ENCODE measurements around the gene DCLRE1A. TPM values are rescaled to one million over a fixed set of nuclear protein-coding genes. Genes with fewer than 3 reads are reported as not detected.

The DCLRE1A gene
- total and polyA plus RNA-seq, 2 of the 13 experiments (the other 11 are each of a cell fraction or from before 2014, with no cell fraction given), result 6.2 to 19.6 TPM

DNA sequence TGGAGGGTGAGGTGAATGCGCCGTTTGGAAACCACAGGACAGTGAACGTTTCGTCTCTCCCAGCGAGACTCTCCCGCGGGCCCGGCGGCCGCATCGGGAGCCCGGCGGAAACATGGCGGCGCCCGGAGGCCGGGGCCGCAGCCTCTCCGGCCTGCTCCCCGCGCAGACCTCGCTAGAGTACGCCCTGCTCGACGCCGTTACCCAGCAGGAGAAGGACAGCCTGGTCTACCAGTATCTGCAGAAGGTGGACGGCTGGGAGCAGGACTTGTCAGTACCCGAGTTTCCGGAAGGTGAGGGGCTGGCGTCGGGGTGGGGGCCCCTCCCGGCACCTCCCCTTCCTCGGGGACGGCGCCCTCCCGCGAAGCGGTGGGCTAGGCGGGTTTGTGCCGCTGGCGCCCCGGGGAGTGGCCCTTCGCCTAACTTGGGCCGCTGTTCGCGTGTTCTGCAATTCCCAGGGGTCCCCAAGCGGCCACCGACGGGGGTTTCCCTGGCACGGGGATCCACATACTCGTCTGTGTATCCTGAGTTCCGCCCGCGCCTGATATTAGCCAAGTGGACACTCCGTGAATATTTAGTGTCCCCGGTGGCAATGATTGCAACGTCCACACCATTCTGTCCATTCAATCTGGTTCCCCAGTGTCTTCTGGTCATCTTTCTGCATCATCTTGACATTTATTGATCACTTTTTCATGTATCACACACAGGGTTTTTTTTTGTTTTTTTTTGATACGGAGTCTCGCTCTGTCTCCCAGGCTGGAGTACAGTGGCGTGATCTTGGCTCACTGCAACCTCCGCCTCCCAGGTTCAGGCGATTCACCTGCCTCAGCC is 1.1 kb upstream of the DCLRE1A start (continued):
- TF ChIP-seq, protein P1, sequence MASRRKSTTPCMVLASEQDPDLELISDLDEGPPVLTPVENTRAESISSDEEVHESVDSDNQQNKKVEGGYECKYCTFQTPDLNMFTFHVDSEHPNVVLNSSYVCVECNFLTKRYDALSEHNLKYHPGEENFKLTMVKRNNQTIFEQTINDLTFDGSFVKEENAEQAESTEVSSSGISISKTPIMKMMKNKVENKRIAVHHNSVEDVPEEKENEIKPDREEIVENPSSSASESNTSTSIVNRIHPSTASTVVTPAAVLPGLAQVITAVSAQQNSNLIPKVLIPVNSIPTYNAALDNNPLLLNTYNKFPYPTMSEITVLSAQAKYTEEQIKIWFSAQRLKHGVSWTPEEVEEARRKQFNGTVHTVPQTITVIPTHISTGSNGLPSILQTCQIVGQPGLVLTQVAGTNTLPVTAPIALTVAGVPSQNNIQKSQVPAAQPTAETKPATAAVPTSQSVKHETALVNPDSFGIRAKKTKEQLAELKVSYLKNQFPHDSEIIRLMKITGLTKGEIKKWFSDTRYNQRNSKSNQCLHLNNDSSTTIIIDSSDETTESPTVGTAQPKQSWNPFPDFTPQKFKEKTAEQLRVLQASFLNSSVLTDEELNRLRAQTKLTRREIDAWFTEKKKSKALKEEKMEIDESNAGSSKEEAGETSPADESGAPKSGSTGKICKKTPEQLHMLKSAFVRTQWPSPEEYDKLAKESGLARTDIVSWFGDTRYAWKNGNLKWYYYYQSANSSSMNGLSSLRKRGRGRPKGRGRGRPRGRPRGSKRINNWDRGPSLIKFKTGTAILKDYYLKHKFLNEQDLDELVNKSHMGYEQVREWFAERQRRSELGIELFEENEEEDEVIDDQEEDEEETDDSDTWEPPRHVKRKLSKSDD (CRISPR knock-in tag; IDR thresholded peaks at IDR 0.05; ENCODE audit: low read depth), result 0 out of 2 replicates have a peak, but pooled peaks have one; percentile 29
- TF ChIP-seq, protein P2, sequence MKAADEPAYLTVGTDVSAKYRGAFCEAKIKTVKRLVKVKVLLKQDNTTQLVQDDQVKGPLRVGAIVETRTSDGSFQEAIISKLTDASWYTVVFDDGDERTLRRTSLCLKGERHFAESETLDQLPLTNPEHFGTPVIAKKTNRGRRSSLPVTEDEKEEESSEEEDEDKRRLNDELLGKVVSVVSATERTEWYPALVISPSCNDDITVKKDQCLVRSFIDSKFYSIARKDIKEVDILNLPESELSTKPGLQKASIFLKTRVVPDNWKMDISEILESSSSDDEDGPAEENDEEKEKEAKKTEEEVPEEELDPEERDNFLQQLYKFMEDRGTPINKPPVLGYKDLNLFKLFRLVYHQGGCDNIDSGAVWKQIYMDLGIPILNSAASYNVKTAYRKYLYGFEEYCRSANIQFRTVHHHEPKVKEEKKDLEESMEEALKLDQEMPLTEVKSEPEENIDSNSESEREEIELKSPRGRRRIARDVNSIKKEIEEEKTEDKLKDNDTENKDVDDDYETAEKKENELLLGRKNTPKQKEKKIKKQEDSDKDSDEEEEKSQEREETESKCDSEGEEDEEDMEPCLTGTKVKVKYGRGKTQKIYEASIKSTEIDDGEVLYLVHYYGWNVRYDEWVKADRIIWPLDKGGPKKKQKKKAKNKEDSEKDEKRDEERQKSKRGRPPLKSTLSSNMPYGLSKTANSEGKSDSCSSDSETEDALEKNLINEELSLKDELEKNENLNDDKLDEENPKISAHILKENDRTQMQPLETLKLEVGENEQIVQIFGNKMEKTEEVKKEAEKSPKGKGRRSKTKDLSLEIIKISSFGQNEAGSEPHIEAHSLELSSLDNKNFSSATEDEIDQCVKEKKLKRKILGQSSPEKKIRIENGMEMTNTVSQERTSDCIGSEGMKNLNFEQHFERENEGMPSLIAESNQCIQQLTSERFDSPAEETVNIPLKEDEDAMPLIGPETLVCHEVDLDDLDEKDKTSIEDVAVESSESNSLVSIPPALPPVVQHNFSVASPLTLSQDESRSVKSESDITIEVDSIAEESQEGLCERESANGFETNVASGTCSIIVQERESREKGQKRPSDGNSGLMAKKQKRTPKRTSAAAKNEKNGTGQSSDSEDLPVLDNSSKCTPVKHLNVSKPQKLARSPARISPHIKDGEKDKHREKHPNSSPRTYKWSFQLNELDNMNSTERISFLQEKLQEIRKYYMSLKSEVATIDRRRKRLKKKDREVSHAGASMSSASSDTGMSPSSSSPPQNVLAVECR (CRISPR knock-in tag; IDR thresholded peaks at IDR 0.05; ENCODE audit: borderline replicate concordance), result peak; percentile 54; the same call in 1 of the 2 replicates
- peak; percentile 77; the same call in 1 of the 2 replicates for TF ChIP-seq HES4 (CRISPR knock-in tag; IDR thresholded peaks at IDR 0.05; ENCODE audit: borderline replicate concordance)
- TF ChIP-seq, protein P3, sequence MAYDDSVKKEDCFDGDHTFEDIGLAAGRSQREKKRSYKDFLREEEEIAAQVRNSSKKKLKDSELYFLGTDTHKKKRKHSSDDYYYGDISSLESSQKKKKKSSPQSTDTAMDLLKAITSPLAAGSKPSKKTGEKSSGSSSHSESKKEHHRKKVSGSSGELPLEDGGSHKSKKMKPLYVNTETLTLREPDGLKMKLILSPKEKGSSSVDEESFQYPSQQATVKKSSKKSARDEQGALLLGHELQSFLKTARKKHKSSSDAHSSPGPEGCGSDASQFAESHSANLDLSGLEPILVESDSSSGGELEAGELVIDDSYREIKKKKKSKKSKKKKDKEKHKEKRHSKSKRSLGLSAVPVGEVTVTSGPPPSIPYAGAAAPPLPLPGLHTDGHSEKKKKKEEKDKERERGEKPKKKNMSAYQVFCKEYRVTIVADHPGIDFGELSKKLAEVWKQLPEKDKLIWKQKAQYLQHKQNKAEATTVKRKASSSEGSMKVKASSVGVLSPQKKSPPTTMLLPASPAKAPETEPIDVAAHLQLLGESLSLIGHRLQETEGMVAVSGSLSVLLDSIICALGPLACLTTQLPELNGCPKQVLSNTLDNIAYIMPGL (CRISPR knock-in tag; IDR thresholded peaks at IDR 0.05; ENCODE audit: borderline replicate concordance in 1 of 2, low read depth in 1 of 2), result peak in 1 of 2 experiments; percentile 86; a peak in 3 of 4 replicates
- TF ChIP-seq ZNF878 (CRISPR knock-in tag; IDR thresholded peaks at IDR 0.05), result no peak
- 0 out of 2 replicates have a peak, but pooled peaks have one; percentile 73 for TF ChIP-seq ZNF446 (CRISPR knock-in tag; IDR thresholded peaks at IDR 0.05)
- TF ChIP-seq ZBTB7A (CRISPR knock-in tag; IDR thresholded peaks at IDR 0.05), result 0 out of 2 replicates have a peak, but pooled peaks have one; percentile 50
- no peak for TF ChIP-seq ZNF232 (CRISPR knock-in tag; IDR thresholded peaks at IDR 0.05; ENCODE audit: borderline replicate concordance)
- TF ChIP-seq, protein P4, sequence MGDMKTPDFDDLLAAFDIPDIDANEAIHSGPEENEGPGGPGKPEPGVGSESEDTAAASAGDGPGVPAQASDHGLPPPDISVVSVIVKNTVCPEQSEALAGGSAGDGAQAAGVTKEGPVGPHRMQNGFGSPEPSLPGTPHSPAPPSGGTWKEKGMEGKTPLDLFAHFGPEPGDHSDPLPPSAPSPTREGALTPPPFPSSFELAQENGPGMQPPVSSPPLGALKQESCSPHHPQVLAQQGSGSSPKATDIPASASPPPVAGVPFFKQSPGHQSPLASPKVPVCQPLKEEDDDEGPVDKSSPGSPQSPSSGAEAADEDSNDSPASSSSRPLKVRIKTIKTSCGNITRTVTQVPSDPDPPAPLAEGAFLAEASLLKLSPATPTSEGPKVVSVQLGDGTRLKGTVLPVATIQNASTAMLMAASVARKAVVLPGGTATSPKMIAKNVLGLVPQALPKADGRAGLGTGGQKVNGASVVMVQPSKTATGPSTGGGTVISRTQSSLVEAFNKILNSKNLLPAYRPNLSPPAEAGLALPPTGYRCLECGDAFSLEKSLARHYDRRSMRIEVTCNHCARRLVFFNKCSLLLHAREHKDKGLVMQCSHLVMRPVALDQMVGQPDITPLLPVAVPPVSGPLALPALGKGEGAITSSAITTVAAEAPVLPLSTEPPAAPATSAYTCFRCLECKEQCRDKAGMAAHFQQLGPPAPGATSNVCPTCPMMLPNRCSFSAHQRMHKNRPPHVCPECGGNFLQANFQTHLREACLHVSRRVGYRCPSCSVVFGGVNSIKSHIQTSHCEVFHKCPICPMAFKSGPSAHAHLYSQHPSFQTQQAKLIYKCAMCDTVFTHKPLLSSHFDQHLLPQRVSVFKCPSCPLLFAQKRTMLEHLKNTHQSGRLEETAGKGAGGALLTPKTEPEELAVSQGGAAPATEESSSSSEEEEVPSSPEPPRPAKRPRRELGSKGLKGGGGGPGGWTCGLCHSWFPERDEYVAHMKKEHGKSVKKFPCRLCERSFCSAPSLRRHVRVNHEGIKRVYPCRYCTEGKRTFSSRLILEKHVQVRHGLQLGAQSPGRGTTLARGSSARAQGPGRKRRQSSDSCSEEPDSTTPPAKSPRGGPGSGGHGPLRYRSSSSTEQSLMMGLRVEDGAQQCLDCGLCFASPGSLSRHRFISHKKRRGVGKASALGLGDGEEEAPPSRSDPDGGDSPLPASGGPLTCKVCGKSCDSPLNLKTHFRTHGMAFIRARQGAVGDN (CRISPR knock-in tag; IDR thresholded peaks at IDR 0.05), result peak; percentile 74
- 0 out of 2 replicates have a peak, but pooled peaks have one; percentile 9 for TF ChIP-seq MEF2D (CRISPR knock-in tag; IDR thresholded peaks at IDR 0.05)
- no peak for TF ChIP-seq RBAK (CRISPR knock-in tag; IDR thresholded peaks at IDR 0.05)
